Endothelial cell of umbilical vein (primary cell): ENCODE measurements around the gene CCDC66. TPM values are rescaled to one million over a fixed set of nuclear protein-coding genes. Genes with fewer than 3 reads are reported as not detected.

ENCODE experiments used
- BruUV-seq: library from RNA; stranded (reverse); fragments of 400-500 nt; replicated peaks from 2 replicates; lab custom pipeline; 2021; lab: Mats Ljungman, UMichigan
- CTCF ChIA-PET: fragments of 300-600, 350-600 bp; sonication (Branson Sonifier 250); formaldehyde crosslinking; loops from one replicate; lab custom pipeline; 2021; ENCODE audit warnings: antibody characterized with exemption, inconsistent platforms; lab: Charles Lee
- POLR2A ChIA-PET: fragments of 300-600, 350-600 bp; sonication (Branson Sonifier 250); formaldehyde crosslinking; loops from one replicate; lab custom pipeline; 2021; ENCODE audit warnings: antibody characterized with exemption, inconsistent platforms; lab: Charles Lee
- DNase-seq: peaks from one replicate; pipeline ENCODE4 v3.0.0-alpha.2; 2011; ENCODE audit warnings: low read depth, low spot score
- FAIRE-seq: peaks from 2 replicates; lab custom pipeline; 2011; peaks lifted over from hg19 to GRCh38; lab: Jason Lieb, UNC
- H2AFZ ChIP-seq: 2 replicates; pipeline ENCODE4 v1.6.0; 2012; ENCODE audit warnings: low read depth, low read length, control low read depth, inconsistent platforms
- H3K27ac ChIP-seq: 2 replicates; pipeline ENCODE4 v1.5.1; 2011; ENCODE audit warnings: low read depth, mild to moderate bottlenecking, control low read depth, low read length, moderate library complexity; ENCODE audit not compliant: insufficient read depth
- H3K27me3 ChIP-seq, 2 experiments: 2 replicates each; pipeline versions ENCODE4 v1.6.0 to v1.6.1; 2011; ENCODE audit warnings: low read length in 2 of 2, mixed read lengths in 1 of 2; ENCODE audit not compliant: control insufficient read depth in 2 of 2, insufficient read depth in 2 of 2
- H3K36me3 ChIP-seq, 2 experiments: 2 replicates in 1 of 2; 3 replicates in 1 of 2; pipeline ENCODE4 v1.5.1; 2011; ENCODE audit warnings: low read length in 2 of 2, mild to moderate bottlenecking in 1 of 2, moderate library complexity in 1 of 2; ENCODE audit not compliant: control insufficient read depth in 2 of 2, insufficient read depth in 2 of 2; ENCODE audit errors: extremely low read depth in 1 of 2
- H3K4me1 ChIP-seq: 3 replicates; pipeline ENCODE4 v1.5.1; 2011; ENCODE audit warnings: mild to moderate bottlenecking, low read length; ENCODE audit not compliant: control insufficient read depth, insufficient read depth; ENCODE audit errors: extremely low read depth
- H3K4me2 ChIP-seq: 2 replicates; pipeline ENCODE4 v1.6.1; 2011; ENCODE audit warnings: low read length, control low read depth, mixed read lengths; ENCODE audit not compliant: insufficient read depth
- H3K4me3 ChIP-seq, 3 experiments: fragments of 200-600 bp in 1 of 3; sonication (generic), shearing (Covaris generic) in 1 of 3; replicated peaks in 1 of 3; 2 replicates each; pipeline ENCODE4 v1.5.1; 2011 to 2016; ENCODE audit warnings: control low read depth in 3 of 3, low read length in 3 of 3, mild to moderate bottlenecking in 2 of 3, inconsistent platforms in 1 of 3, low read depth in 1 of 3, moderate library complexity in 1 of 3; ENCODE audit not compliant: insufficient read depth in 1 of 3
- H3K79me2 ChIP-seq: 2 replicates; pipeline ENCODE4 v1.6.0; 2012; ENCODE audit warnings: low read length, inconsistent platforms; ENCODE audit not compliant: control insufficient read depth, insufficient read depth
- H3K9ac ChIP-seq: replicated peaks from 2 replicates; pipeline ENCODE3; 2011; ENCODE audit warnings: low read length, control low read depth; ENCODE audit not compliant: insufficient read depth; ENCODE audit errors: extremely low read depth
- H3K9me1 ChIP-seq: replicated peaks from 3 replicates; pipeline ENCODE4 v1.6.0; 2011; ENCODE audit warnings: mild to moderate bottlenecking, low read length; ENCODE audit not compliant: control insufficient read depth, insufficient read depth; ENCODE audit errors: extremely low read depth
- H3K9me3 ChIP-seq: replicated peaks from 2 replicates; pipeline ENCODE4 v1.5.1; 2012; ENCODE audit warnings: low read length, inconsistent platforms; ENCODE audit not compliant: control insufficient read depth, insufficient read depth
- H4K20me1 ChIP-seq: replicated peaks from 2 replicates; pipeline ENCODE3; 2011; ENCODE audit warnings: mild to moderate bottlenecking, low read length; ENCODE audit not compliant: control insufficient read depth, insufficient read depth; ENCODE audit errors: extremely low read depth
- EZH2 ChIP-seq: IDR thresholded peaks from 2 replicates; pipeline ENCODE4 v1.6.1; 2012; ENCODE audit warnings: borderline replicate concordance, low read depth, mild to moderate bottlenecking, moderate library complexity, low read length, inconsistent platforms; ENCODE audit not compliant: severe bottlenecking
- FOS ChIP-seq: IDR thresholded peaks from 2 replicates; pipeline ENCODE4 v1.6.1; 2011; ENCODE audit warnings: mild to moderate bottlenecking, low read length, moderate library complexity, borderline replicate concordance; ENCODE audit not compliant: insufficient read depth
- GATA2 ChIP-seq: IDR thresholded peaks from 2 replicates; pipeline ENCODE4 v1.7.0; 2011; ENCODE audit warnings: low read depth, mild to moderate bottlenecking, moderate library complexity, mixed read lengths, low read length; ENCODE audit not compliant: insufficient read length, insufficient read depth
- JUN ChIP-seq: IDR thresholded peaks from 2 replicates; pipeline ENCODE4 v1.6.1; 2011; ENCODE audit warnings: borderline replicate concordance, low read depth; ENCODE audit not compliant: insufficient read length, insufficient read depth
- MYC ChIP-seq: IDR thresholded peaks from one replicate; pipeline ENCODE4 v1.6.1; 2011; ENCODE audit warnings: mild to moderate bottlenecking, low read depth, low read length
- POLR2A ChIP-seq: IDR thresholded peaks from 2 replicates; pipeline ENCODE4 v1.6.1; 2012; ENCODE audit warnings: low read depth, mild to moderate bottlenecking, control low read depth, low read length
- POLR2AphosphoS5 ChIP-seq: IDR thresholded peaks from 2 replicates; pipeline ENCODE4 v1.6.1; 2012; ENCODE audit warnings: low read depth, mild to moderate bottlenecking, control low read depth, low read length, moderate library complexity; ENCODE audit not compliant: insufficient read depth
- dilution Hi-C: fragments of 300-500 bp; cut with MboI; formaldehyde crosslinking; loops from one replicate; pipeline ENCODE4 v1.15.0; 2019; ENCODE audit warnings: low sequenced_read_pairs; ENCODE audit not compliant: extremely low pct_ligation_motif_present
- intact Hi-C: fragments of 100-400 bp; cut with micrococcal nuclease; formaldehyde crosslinking; loops from one replicate; pipeline ENCODE4 v1.10.0; 2022
- polyA plus RNA-seq, 4 experiments: library from polyadenylated mRNA; depleted of rRNA in 3 of 4; stranded (reverse) in 3 of 4; unstranded in 1 of 4; fragments of >200 nt; gene quantifications; 2 replicates each; pipeline versions ENCODE4 v1.2.1 to v1.2.3, GENCODE V29; 2011 to 2012; ENCODE audit warnings: missing spikeins in 1 of 4
- total RNA-seq: library from RNA; stranded (reverse); gene quantifications from 2 replicates; pipeline ENCODE4 v1.2.3, GENCODE V29; 2021
- TF ChIP-seq, protein P1 (sequence below), 2 donors: IDR thresholded peaks; 1 replicate in 1 of 2; 2 replicates in 1 of 2; pipeline ENCODE4 v1.5.1; 2011; ENCODE audit warnings: low read length in 2 of 2, mild to moderate bottlenecking in 2 of 2, moderate library complexity in 2 of 2, control low read depth in 1 of 2, inconsistent platforms in 1 of 2, low read depth in 1 of 2; ENCODE audit not compliant: insufficient read depth in 1 of 2; ENCODE audit errors: extremely low read depth in 1 of 2
- TF ChIP-seq, protein P2 (sequence below): IDR thresholded peaks from 2 replicates; pipeline ENCODE4 v1.6.1; 2011; ENCODE audit not compliant: insufficient read depth, insufficient read length

Gene CCDC66
- total and polyA plus RNA-seq, 2 donors (not counting 3 experiments of a cell fraction or from before 2014, with no cell fraction given) = 5.0 to 20.7 TPM

DNA sequence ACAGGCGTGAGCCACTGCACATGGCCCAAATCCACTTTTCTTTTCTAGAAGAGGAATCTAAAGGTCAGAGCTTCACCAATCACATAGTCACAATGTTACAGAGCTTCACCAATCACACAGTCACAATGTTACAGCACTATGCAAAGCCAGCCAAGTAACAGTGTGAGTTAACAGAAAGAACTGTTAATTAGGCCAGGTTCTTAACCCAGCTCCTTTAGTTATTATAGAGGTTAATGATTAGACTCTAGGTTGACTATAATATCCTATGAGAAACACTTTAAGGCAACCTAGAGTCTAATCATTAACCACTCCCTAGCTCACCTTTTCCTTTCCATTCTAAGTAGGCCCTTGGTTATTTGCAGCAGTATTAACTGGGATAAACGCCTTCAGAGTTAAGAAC is 72.1 kb downstream of the CCDC66 start:
- Histone ChIP-seq H3K27ac (no peak overlapping the region), H3K4me3 (no peak overlapping the region), H3K4me2 (no peak overlapping the region), H3K4me1 (no peaks in the 10 kb centered on the region), H3K79me2 (no peaks in the 10 kb centered on the region), H3K9me1 (no peaks in the 10 kb centered on the region), H3K36me3 (peaks cover 9 to 18% of the 10 kb centered on the region in 2 experiments), H3K9ac (no peak overlapping the region), H3K27me3 (no peaks in the 10 kb centered on the region), H2AFZ (no peak overlapping the region), H4K20me1 (no peaks in the 10 kb centered on the region), H3K9me3 (no peaks in the 10 kb centered on the region)
- TF ChIP-seq MYC (no peak), EZH2 (no peak), GATA2 (no peak), POLR2AphosphoS5 (no peak), JUN (no peak), POLR2A (no peak), FOS (no peak)
- TF ChIP-seq, protein P1, sequence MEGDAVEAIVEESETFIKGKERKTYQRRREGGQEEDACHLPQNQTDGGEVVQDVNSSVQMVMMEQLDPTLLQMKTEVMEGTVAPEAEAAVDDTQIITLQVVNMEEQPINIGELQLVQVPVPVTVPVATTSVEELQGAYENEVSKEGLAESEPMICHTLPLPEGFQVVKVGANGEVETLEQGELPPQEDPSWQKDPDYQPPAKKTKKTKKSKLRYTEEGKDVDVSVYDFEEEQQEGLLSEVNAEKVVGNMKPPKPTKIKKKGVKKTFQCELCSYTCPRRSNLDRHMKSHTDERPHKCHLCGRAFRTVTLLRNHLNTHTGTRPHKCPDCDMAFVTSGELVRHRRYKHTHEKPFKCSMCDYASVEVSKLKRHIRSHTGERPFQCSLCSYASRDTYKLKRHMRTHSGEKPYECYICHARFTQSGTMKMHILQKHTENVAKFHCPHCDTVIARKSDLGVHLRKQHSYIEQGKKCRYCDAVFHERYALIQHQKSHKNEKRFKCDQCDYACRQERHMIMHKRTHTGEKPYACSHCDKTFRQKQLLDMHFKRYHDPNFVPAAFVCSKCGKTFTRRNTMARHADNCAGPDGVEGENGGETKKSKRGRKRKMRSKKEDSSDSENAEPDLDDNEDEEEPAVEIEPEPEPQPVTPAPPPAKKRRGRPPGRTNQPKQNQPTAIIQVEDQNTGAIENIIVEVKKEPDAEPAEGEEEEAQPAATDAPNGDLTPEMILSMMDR (IDR thresholded peaks at IDR 0.05; ENCODE audit: extremely low read depth in 1 of 2, insufficient read depth in 1 of 2, low read depth in 1 of 2, low read length in 2 of 2) = no peak
- TF ChIP-seq, protein P2, sequence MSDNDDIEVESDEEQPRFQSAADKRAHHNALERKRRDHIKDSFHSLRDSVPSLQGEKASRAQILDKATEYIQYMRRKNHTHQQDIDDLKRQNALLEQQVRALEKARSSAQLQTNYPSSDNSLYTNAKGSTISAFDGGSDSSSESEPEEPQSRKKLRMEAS = no peak
- intact Hi-C loops = no loop called here
- dilution Hi-C loops = no loop called here
- ChIA-PET POLR2A (no interaction called here), CTCF (interaction anchor here (1.0 to 1.6 kb wide), 3 partner anchors 8 to 359 kb away, joined by 3 to 4 read pairs (median 3); no protein-coding TSS in a partner anchor)
- DNase-seq = no peak
- no peak for FAIRE-seq
- BruUV-seq = no TSS peak
